ENCODE data around the gene KCNQ4.

The KCNQ4 gene

GRCh38 chr1:40764981-40765380, 18.6 kb upstream of the KCNQ4 start:
- no peak overlapping the region for H3K27ac ChIP-seq
- H3K4me3 ChIP-seq (ENCODE audit: low read depth, low read length) = no peak overlapping the region
- H3K27me3 ChIP-seq (replicated peaks) = no peaks in the 10 kb centered on the region
- DNase-seq = no peak
- in situ Hi-C loops (cut with HindIII; ENCODE audit: low pct_ligation_motif_present, low sequenced_read_pairs) = no loop called here
- H3K36me3 ChIP-seq (replicated peaks) = peaks cover 22% of the 10 kb centered on the region
- no peak for TF ChIP-seq CTCF (IDR thresholded peaks at IDR 0.05; ENCODE audit: low read depth, low read length, missing control alignments)

GRCh38 chr1:40766017-40766416, 17.6 kb upstream of the KCNQ4 start:
- in situ Hi-C loops (cut with HindIII; ENCODE audit: low pct_ligation_motif_present, low sequenced_read_pairs) = no loop called here
- no peak overlapping the region for H3K4me3 ChIP-seq (ENCODE audit: low read depth, low read length)
- peak; percentile 12 for DNase-seq
- no peak overlapping the region for H3K27ac ChIP-seq
- TF ChIP-seq CTCF (IDR thresholded peaks at IDR 0.05; ENCODE audit: low read depth, low read length, missing control alignments) = no peak
- H3K36me3 ChIP-seq (replicated peaks) = peaks cover 26% of the 10 kb centered on the region
- H3K27me3 ChIP-seq (replicated peaks) = no peaks in the 10 kb centered on the region

GRCh38 chr1:40766560-40766959, 17.0 kb upstream of the KCNQ4 start:
- H3K4me3 ChIP-seq (ENCODE audit: low read depth, low read length) = no peak overlapping the region
- in situ Hi-C loops (cut with HindIII; ENCODE audit: low pct_ligation_motif_present, low sequenced_read_pairs) = no loop called here
- DNase-seq = no peak
- H3K27me3 ChIP-seq (replicated peaks) = no peaks in the 10 kb centered on the region
- H3K36me3 ChIP-seq (replicated peaks) = peaks cover 30% of the 10 kb centered on the region
- H3K27ac ChIP-seq = no peak overlapping the region
- no peak for TF ChIP-seq CTCF (IDR thresholded peaks at IDR 0.05; ENCODE audit: low read depth, low read length, missing control alignments)

- Histone ChIP-seq H3K27me3 (replicated peaks) (no peaks in the 10 kb centered on the region), H3K36me3 (replicated peaks) (peaks cover 28% of the 10 kb centered on the region), H3K4me3 (ENCODE audit: low read depth, low read length) (no peak overlapping the region), H3K27ac (no peak overlapping the region)
- TF ChIP-seq CTCF (IDR thresholded peaks at IDR 0.05; ENCODE audit: low read depth, low read length, missing control alignments) = no peak
- in situ Hi-C loops (cut with HindIII; ENCODE audit: low pct_ligation_motif_present, low sequenced_read_pairs) = no loop called here
- no peak for DNase-seq
Measured at GRCh38 chr1:40768146-40768990, 15.2 kb upstream of the KCNQ4 start.

DNA sequence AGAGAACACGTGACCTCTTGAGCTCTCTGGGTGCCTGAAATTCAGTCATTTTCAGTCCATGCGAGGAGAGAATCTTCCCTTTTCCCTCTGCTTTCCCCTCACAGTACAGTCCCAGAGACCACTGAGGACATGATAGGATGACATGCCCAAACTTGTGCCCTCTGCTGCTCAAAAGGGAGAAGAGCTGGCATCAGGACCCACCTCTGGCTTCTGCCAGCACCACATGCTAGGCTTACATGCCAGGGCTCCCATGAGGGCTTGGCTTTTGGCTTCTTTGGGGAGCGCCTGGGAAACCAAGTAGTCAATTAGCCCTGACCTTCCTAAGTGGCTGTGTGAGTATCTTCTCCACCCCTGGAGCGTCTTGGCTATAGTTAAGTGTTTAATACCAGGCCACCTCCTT, 13.8 kb upstream of the KCNQ4 start:
- peak; percentile 43 for TF ChIP-seq CTCF (IDR thresholded peaks at IDR 0.05; ENCODE audit: low read depth, low read length, missing control alignments)
- Histone ChIP-seq H3K4me3 (ENCODE audit: low read depth, low read length) (no peak overlapping the region), H3K36me3 (replicated peaks) (peaks cover 23% of the 10 kb centered on the region), H3K27ac (no peak overlapping the region), H3K27me3 (replicated peaks) (no peaks in the 10 kb centered on the region)
- DNase-seq = no peak
- in situ Hi-C loops (cut with HindIII; ENCODE audit: low pct_ligation_motif_present, low sequenced_read_pairs) = no loop called here

Data from brain microvascular endothelial cell (primary cell).